Measurements from ENCODE around the gene RBM12. TPM values are rescaled to one million over a fixed set of nuclear protein-coding genes. Genes with fewer than 3 reads are reported as not detected.

RBM12 gene
- total and polyA plus RNA-seq, 2 of the 8 experiments (the other 6 are each of a cell fraction or from before 2014, with no cell fraction given): 187 to 214 TPM

DNA sequence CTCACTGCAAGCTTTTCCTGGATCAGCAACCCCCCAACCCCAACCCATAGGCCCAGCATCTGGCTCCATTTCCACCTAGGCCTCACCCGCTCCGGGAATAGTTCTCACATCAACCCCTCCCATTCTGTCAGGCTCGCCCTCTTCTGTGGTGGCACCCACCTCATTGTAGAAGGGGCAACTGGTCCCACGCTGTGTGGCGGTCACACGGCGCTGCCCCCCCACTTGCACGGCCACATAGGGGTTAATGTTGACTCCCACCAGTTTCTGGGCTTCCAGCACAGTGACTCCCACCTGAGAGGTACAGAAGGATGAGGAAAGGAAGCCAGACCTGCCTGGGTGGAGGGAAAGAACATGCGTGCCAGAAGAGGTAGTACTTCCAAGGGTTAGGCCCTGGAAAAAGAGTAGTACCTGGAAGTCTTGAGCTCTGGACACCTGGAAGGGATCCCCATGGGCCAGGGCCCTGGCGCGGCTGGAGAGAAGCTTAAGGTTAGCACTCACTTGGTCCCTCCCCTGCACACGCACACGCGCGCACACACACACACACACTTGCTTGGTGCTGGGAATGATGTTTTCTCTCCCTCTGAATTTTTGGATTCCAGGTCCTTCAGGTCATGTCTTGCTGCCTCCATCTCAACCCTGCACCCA, 61.7 kb downstream of the RBM12 start (continued):
- TF ChIP-seq, protein P1, sequence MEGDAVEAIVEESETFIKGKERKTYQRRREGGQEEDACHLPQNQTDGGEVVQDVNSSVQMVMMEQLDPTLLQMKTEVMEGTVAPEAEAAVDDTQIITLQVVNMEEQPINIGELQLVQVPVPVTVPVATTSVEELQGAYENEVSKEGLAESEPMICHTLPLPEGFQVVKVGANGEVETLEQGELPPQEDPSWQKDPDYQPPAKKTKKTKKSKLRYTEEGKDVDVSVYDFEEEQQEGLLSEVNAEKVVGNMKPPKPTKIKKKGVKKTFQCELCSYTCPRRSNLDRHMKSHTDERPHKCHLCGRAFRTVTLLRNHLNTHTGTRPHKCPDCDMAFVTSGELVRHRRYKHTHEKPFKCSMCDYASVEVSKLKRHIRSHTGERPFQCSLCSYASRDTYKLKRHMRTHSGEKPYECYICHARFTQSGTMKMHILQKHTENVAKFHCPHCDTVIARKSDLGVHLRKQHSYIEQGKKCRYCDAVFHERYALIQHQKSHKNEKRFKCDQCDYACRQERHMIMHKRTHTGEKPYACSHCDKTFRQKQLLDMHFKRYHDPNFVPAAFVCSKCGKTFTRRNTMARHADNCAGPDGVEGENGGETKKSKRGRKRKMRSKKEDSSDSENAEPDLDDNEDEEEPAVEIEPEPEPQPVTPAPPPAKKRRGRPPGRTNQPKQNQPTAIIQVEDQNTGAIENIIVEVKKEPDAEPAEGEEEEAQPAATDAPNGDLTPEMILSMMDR (IDR thresholded peaks at IDR 0.05; ENCODE audit: control extremely low read depth in 1 of 3, insufficient read depth in 1 of 3, low read depth in 1 of 3, low read length in 3 of 3): no peak
- TF ChIP-seq JUN (IDR thresholded peaks at IDR 0.05; ENCODE audit: low read depth, low read length): no peak
